Neural cell (in vitro differentiated cells): Measurements from ENCODE around the gene BTN1A1. TPM values are rescaled to one million over a fixed set of nuclear protein-coding genes. Genes with fewer than 3 reads are reported as not detected.
"Not testable (repeated sequence)": the region's sequence is repeated elsewhere in the genome, so short reads cannot be mapped to it uniquely, and the experiment has no call there.

Experiments
- H2AFZ ChIP-seq: fragments of 200-600, 300-800 bp; sonication (generic), shearing (Covaris generic); 2 replicates; pipeline ENCODE4 v1.6.0; 2014; ENCODE audit warnings: low read depth, mild to moderate bottlenecking, antibody characterized with exemption, low read length, moderate library complexity
- H3F3A ChIP-seq: fragments of 200-600 bp; shearing (Covaris generic); 2 replicates; pipeline ENCODE4 v1.6.1; 2016; ENCODE audit warnings: mild to moderate bottlenecking, moderate library complexity, mixed read lengths, antibody characterized with exemption, low read length; ENCODE audit not compliant: insufficient read depth, poor library complexity, severe bottlenecking
- H3K27ac ChIP-seq: fragments of 200-600, 300-800 bp; sonication (generic), shearing (Covaris generic); 2 replicates; pipeline ENCODE4 v1.5.1; 2014; ENCODE audit warnings: mild to moderate bottlenecking, low read length, moderate library complexity
- H3K27me3 ChIP-seq: fragments of 300-800, 200-600 bp; sonication (generic), shearing (Covaris generic); 2 replicates; pipeline ENCODE4 v1.6.0; 2014; ENCODE audit warnings: mild to moderate bottlenecking, low read depth, low read length, moderate library complexity; ENCODE audit not compliant: insufficient read depth
- H3K36me3 ChIP-seq: fragments of 300-800, 200-600 bp; sonication (generic), shearing (Covaris generic); 2 replicates; pipeline ENCODE4 v1.5.1; 2014; ENCODE audit warnings: mild to moderate bottlenecking, antibody characterized with exemption, low read length, moderate library complexity; ENCODE audit not compliant: insufficient read depth
- H3K4me2 ChIP-seq: fragments of 300-800, 200-600 bp; sonication (generic), shearing (Covaris generic); 2 replicates; pipeline ENCODE4 v1.6.0; 2014; ENCODE audit warnings: mild to moderate bottlenecking, low read length
- H3K4me3 ChIP-seq: fragments of 300-800, 200-600 bp; sonication (generic), shearing (Covaris generic); 2 replicates; pipeline ENCODE4 v1.5.1; 2014; ENCODE audit warnings: mild to moderate bottlenecking, low read length, moderate library complexity
- H3K79me2 ChIP-seq: fragments of 200-600 bp; shearing (Covaris generic); replicated peaks from 2 replicates; pipeline ENCODE4 v1.6.0; 2014; ENCODE audit warnings: mild to moderate bottlenecking, low read length, moderate library complexity; ENCODE audit not compliant: insufficient read depth
- H3K9ac ChIP-seq: fragments of 300-800, 200-600 bp; sonication (generic), shearing (Covaris generic); 2 replicates; pipeline ENCODE4 v1.6.1; 2016; ENCODE audit warnings: mild to moderate bottlenecking, low read length, mixed read lengths
- H3K9me2 ChIP-seq: fragments of 200-600 bp; shearing (Covaris generic); 2 replicates; pipeline ENCODE4 v1.6.1; 2016; ENCODE audit warnings: mild to moderate bottlenecking, low read length, mixed read lengths; ENCODE audit not compliant: insufficient read depth
- H3K9me3 ChIP-seq: fragments of 200-600, 300-800 bp; sonication (generic), shearing (Covaris generic); 2 replicates; pipeline ENCODE4 v1.6.1; 2016; ENCODE audit warnings: mild to moderate bottlenecking, mixed run types, low read length, moderate library complexity, mixed read lengths
- H4K20me1 ChIP-seq: fragments of 200-600 bp; shearing (Covaris generic); 2 replicates; pipeline ENCODE4 v1.6.1; 2016; ENCODE audit warnings: mild to moderate bottlenecking, mixed run types; ENCODE audit not compliant: insufficient read depth
- CTCF ChIP-seq: fragments of 450-650 bp; IDR thresholded peaks from 2 replicates; pipeline ENCODE4 v1.5.1; 2014; ENCODE audit warnings: antibody characterized with exemption, mild to moderate bottlenecking, moderate library complexity; ENCODE audit not compliant: poor library complexity, severe bottlenecking
- EP300 ChIP-seq: fragments of 450-650 bp; conservative IDR thresholded peaks from 2 replicates; pipeline ENCODE4 v1.6.1; 2014; ENCODE audit warnings: antibody characterized with exemption, mild to moderate bottlenecking, moderate library complexity; ENCODE audit not compliant: poor library complexity, severe bottlenecking
- EZH2 ChIP-seq: fragments of 200-600, 300-800 bp; shearing (Covaris generic), sonication (generic); IDR thresholded peaks from 2 replicates; pipeline ENCODE4 v1.6.1; 2014; ENCODE audit warnings: antibody characterized with exemption, low read length, borderline replicate concordance, mild to moderate bottlenecking; ENCODE audit not compliant: insufficient read depth, poor library complexity, severe bottlenecking
- MXI1 ChIP-seq: fragments of 450-650 bp; conservative IDR thresholded peaks from 2 replicates; pipeline ENCODE4 v1.6.1; 2014; ENCODE audit warnings: antibody characterized with exemption, mild to moderate bottlenecking; ENCODE audit not compliant: poor library complexity, severe bottlenecking
- POLR2AphosphoS5 ChIP-seq: IDR thresholded peaks from 2 replicates; pipeline ENCODE4 v1.6.1; 2012
- RAD21 ChIP-seq: fragments of 450-650 bp; conservative IDR thresholded peaks from 2 replicates; pipeline ENCODE4 v1.6.1; 2014; ENCODE audit warnings: antibody characterized with exemption, mild to moderate bottlenecking, moderate library complexity
- REST ChIP-seq: IDR thresholded peaks from 2 replicates; pipeline ENCODE4 v1.6.1; 2012; ENCODE audit warnings: borderline replicate concordance
- SMC3 ChIP-seq: fragments of 450-650 bp; conservative IDR thresholded peaks from 2 replicates; pipeline ENCODE4 v1.6.1; 2014; ENCODE audit warnings: antibody characterized with exemption, mild to moderate bottlenecking, moderate library complexity; ENCODE audit not compliant: poor library complexity
- TAF1 ChIP-seq: IDR thresholded peaks from 2 replicates; pipeline ENCODE4 v1.6.1; 2012; ENCODE audit warnings: low read depth
- polyA plus RNA-seq: library from polyadenylated mRNA; depleted of rRNA; stranded (reverse); fragments of >200 nt; gene quantifications from 2 replicates; pipeline ENCODE4 v1.2.3, GENCODE V29; 2014

BTN1A1 gene
- polyA plus RNA-seq, 1 donor from 2014 or later, result not detected

GRCh38 chr6:26457806-26458688 is 42.1 kb upstream of the BTN1A1 start, which contains the start of gene BTN2A1:
Gene BTN2A1 (plus strand): TSS chr6:26457955. CDS start chr6:26458637, 682 bp downstream.
- H3K9ac ChIP-seq, result peak within 1 kb of the TSS; percentile 85
- H3K4me3 ChIP-seq, result peak within 1 kb of the TSS; percentile 77
- TF ChIP-seq POLR2AphosphoS5 (peak; percentile 70), REST (peak; percentile 60), SMC3 (peak; percentile 14), MXI1 (peak; percentile 37), EZH2 (no peak), EP300 (no peak), TAF1 (peak; percentile 17), CTCF (peak; percentile 43), RAD21 (no peak)
- H2AFZ ChIP-seq, result peak within 1 kb of the TSS; percentile 98
- peaks cover 24% of the 10 kb centered on the region for H3K79me2 ChIP-seq
- peak within 1 kb of the TSS; percentile 92 for H3K27ac ChIP-seq
- no peaks in the 10 kb centered on the region for H3K27me3 ChIP-seq
- peaks cover 5% of the 10 kb centered on the region for H3K36me3 ChIP-seq
- H3K9me2 ChIP-seq, result no peaks in the 10 kb centered on the region
- H4K20me1 ChIP-seq, result no peaks in the 10 kb centered on the region
- peak within 1 kb of the TSS; percentile 80 for H3K4me2 ChIP-seq
- no peaks in the 10 kb centered on the region for H3F3A ChIP-seq
- H3K9me3 ChIP-seq, result no peaks in the 10 kb centered on the region

- Histone ChIP-seq H4K20me1 (no peaks in the 10 kb centered on the region), H3K9ac (peak overlapping the region; percentile 85), H2AFZ (no peak overlapping the region), H3K36me3 (peaks cover 5% of the 10 kb centered on the region), H3F3A (no peaks in the 10 kb centered on the region), H3K27ac (no peak overlapping the region), H3K79me2 (peaks cover 24% of the 10 kb centered on the region), H3K9me2 (no peaks in the 10 kb centered on the region), H3K4me2 (peak overlapping the region; percentile 80), H3K27me3 (no peaks in the 10 kb centered on the region), H3K4me3 (peak overlapping the region; percentile 77), H3K9me3 (no peaks in the 10 kb centered on the region)
- TF ChIP-seq TAF1 (no peak), SMC3 (no peak), MXI1 (no peak), RAD21 (no peak), EZH2 (no peak), REST (no peak), POLR2AphosphoS5 (no peak), EP300 (no peak)
Measured at GRCh38 chr6:26459023-26459810, 40.9 kb upstream of the BTN1A1 start.

GRCh38 chr6:26461353-26461752 is 38.8 kb upstream of the BTN1A1 start:
- H3K4me3 ChIP-seq, result peak overlapping the region; percentile 77
- H3K9me3 ChIP-seq, H3F3A ChIP-seq, H3K27me3 ChIP-seq, H4K20me1 ChIP-seq, H3K27ac ChIP-seq, H3K9ac ChIP-seq, H3K36me3 ChIP-seq, H2AFZ ChIP-seq, H3K9me2 ChIP-seq: not testable (repeated sequence)
- H3K4me2 ChIP-seq, result peak overlapping the region; percentile 41
- H3K79me2 ChIP-seq, result peaks cover 24% of the 10 kb centered on the region
